ENCODE data around the gene MCAM.

- TF ChIP-seq CTCF (conservative IDR thresholded peaks at IDR 0.05) = no peak
- TF ChIP-seq ZFX (IDR thresholded peaks at IDR 0.05) = no peak
Measured at GRCh38 chr11:119362741-119363080, 45.8 kb upstream of the MCAM start.

Data from C4-2B (cell line).